ENCODE results near the gene U2AF1L4. TPM values are rescaled to one million over a fixed set of nuclear protein-coding genes. Genes with fewer than 3 reads are reported as not detected.

Gene U2AF1L4
- total and polyA plus RNA-seq, 7 donors, result 12.7 to 53.5 (median 18.2) TPM

DNA sequence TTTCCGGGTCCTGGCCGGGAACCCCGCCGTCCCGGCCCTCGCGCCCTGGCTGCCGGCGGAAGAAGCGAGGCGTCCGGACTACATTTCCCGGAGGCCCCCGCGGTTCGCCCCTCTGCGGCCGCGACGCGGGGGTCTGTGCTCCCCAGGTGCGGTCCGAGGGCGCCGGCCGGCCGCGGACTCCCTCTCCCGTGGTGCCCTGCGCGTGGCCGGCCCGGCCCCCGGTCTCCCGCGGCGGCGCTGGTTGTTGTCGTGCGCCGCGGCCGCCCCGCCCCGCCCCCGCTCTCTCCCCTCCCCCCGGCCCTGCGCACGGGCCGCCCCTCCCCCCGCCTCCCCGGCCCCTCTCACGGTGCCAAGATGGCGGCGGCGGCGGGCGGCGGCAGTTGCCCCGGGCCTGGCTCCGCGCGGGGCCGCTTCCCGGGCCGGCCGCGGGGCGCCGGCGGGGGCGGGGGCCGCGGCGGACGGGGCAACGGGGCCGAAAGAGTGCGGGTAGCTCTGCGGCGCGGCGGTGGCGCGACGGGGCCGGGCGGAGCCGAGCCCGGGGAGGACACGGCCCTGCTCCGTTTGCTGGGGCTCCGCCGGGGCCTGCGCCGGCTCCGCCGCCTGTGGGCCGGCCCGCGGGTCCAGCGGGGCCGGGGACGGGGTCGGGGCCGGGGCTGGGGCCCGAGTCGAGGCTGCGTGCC lies 27.4 kb downstream of the U2AF1L4 start, which contains the start of gene KMT2B:
Gene KMT2B (plus strand): TSS at position 339 of the 680 bp plus-strand sequence. CDS start 16 bp downstream, at position 355.
- peak; percentile 77 for DNase-seq
- peak in 2 of 4 donors; percentile 37 to 42 for TF ChIP-seq POLR2AphosphoS5 (IDR thresholded peaks at IDR 0.05)
- TF ChIP-seq, protein P1, sequence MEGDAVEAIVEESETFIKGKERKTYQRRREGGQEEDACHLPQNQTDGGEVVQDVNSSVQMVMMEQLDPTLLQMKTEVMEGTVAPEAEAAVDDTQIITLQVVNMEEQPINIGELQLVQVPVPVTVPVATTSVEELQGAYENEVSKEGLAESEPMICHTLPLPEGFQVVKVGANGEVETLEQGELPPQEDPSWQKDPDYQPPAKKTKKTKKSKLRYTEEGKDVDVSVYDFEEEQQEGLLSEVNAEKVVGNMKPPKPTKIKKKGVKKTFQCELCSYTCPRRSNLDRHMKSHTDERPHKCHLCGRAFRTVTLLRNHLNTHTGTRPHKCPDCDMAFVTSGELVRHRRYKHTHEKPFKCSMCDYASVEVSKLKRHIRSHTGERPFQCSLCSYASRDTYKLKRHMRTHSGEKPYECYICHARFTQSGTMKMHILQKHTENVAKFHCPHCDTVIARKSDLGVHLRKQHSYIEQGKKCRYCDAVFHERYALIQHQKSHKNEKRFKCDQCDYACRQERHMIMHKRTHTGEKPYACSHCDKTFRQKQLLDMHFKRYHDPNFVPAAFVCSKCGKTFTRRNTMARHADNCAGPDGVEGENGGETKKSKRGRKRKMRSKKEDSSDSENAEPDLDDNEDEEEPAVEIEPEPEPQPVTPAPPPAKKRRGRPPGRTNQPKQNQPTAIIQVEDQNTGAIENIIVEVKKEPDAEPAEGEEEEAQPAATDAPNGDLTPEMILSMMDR (IDR thresholded peaks at IDR 0.05), result no peak
- TF ChIP-seq POLR2A (IDR thresholded peaks at IDR 0.05), result no peak
- TF ChIP-seq EP300 (IDR thresholded peaks at IDR 0.05), result no peak
- intact Hi-C loops (cut with DNase I), result loop anchor here (1.0 to 5.0 kb wide), 6 partner anchors 15 to 213 kb away; partner anchors contain the start of genes HSPB6, RBM42 and TMEM147
- Histone ChIP-seq H3K27ac (peak within 1 kb of the TSS; percentile 90 to 97 (median 93)), H3K36me3 (peaks cover 7 to 34% (median 13%) of the 10 kb centered on the region in 4 donors), H3K9me3 (no peaks in the 10 kb centered on the region), H3K27me3 (no peaks in the 10 kb centered on the region), H3K4me3 (peak within 1 kb of the TSS; percentile 85 to 99 (median 94)), H3K4me1 (peaks cover 0 to 33% (median 28%) of the 10 kb centered on the region in 4 donors)
- WGBS, 2 donors, result 1% methylated on average over 108 of the region's 109 CpGs

DNA sequence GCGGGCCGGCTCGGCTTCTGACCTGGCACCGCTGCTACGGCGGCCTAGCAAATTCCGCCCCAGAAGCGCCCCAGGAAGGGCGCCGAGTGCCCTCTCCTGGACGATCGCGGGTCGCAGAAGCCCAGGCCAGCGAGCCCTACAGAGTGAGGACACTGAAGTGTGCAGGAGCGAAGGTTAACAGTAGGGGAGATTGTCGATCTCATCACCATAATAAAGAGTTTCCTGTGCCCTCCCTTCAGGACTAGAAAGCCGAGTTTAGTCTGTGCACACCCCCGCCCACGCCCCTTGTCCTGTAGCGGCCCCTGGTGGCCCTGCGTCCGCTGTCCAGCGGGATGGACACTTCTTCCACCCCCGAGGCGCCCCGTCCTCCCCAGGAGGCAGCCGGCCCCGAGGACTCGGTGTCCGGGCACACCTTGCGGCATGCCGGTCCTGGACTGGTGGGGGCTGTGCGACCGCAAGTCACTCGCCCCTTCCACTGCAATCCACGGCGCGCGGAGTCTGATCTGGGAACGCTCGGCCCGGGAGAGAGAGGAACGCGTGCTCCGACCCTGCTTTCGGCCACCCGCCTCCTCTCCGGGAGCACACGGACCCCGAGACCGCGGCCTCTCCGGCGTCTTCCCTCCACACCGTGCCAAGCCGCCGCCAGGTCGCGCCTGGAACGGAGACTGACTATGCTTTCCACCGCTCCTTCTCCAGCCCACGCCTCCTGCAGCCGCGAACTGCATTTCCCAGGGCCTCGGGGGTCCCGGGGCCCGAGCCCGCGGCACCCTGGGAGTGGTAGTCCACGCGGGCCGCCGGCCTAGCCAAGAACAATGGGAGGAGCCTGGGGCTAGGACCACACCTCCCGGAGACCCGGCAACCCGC lies 28.2 kb downstream of the U2AF1L4 start:
- WGBS, 2 donors, result 0 to 1% methylated on average over 77 of the region's 77 CpGs
- H3K4me3 ChIP-seq, result peak overlapping the region; percentile 76 to 99 (median 90)
- H3K27ac ChIP-seq, result peak overlapping the region; percentile 90 to 97 (median 93)
- peaks cover 0 to 33% (median 28%) of the 10 kb centered on the region in 4 donors for H3K4me1 ChIP-seq
- H3K9me3 ChIP-seq, result no peaks in the 10 kb centered on the region
- peak; percentile 98 for DNase-seq
- H3K27me3 ChIP-seq, result no peaks in the 10 kb centered on the region
- H3K36me3 ChIP-seq, result peaks cover 6 to 26% (median 7%) of the 10 kb centered on the region in 4 donors
- TF ChIP-seq POLR2AphosphoS5 (IDR thresholded peaks at IDR 0.05) (peak; percentile 15 to 67 (median 48)), EP300 (IDR thresholded peaks at IDR 0.05) (no peak)
- TF ChIP-seq, protein P1 (IDR thresholded peaks at IDR 0.05), result peak; percentile 92 to 97 (median 96)
- intact Hi-C loops (cut with DNase I), result loop anchor here (1.0 to 5.0 kb wide), 6 partner anchors 14 to 214 kb away; partner anchors contain the start of genes HSPB6, RBM42 and TMEM147

DNA sequence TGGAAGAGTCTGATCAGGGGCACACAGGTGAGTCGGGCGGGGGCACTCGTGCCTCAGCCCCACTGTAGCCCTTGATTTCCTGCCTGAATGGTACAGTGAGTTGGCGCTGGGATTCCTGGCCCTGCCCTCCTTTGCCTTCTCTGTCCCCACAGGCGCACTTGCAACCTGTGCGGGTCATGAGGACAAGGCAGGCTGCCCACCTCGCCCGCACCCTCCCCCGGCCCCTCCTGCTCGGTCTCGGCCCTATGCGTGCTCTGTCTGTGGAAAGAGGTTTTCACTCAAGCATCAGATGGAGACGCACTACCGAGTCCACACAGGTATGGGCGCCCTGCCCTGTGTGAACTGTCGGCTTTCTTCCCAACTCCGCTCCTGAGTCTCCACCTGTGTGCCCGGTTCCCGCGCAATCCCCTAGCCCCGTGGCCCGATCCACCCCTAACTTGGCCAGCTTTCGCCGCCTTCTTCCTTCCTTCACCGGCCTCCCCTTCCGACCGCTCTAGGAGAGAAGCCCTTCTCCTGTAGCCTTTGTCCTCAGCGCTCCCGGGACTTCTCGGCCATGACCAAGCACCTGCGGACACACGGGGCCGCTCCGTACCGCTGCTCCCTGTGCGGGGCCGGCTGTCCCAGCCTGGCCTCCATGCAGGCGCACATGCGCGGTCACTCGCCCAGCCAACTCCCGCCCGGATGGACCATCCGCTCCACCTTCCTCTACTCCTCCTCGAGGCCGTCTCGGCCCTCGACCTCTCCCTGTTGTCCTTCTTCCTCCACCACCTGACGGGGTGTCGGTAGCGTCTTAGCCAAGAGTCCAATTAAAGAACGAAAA lies 29.0 kb downstream of the U2AF1L4 start:
- peak overlapping the region; percentile 76 to 99 (median 90) for H3K4me3 ChIP-seq
- WGBS, 2 donors, result 1 to 3% methylated on average over 52 of the region's 52 CpGs
- peaks cover under 1 to 18% (median 3%) of the 10 kb centered on the region in 4 donors for H3K36me3 ChIP-seq
- TF ChIP-seq EP300 (IDR thresholded peaks at IDR 0.05) (no peak), POLR2A (IDR thresholded peaks at IDR 0.05) (no peak), POLR2AphosphoS5 (IDR thresholded peaks at IDR 0.05) (no peak)
- TF ChIP-seq, protein P1 (IDR thresholded peaks at IDR 0.05), result no peak
- no peaks in the 10 kb centered on the region for H3K27me3 ChIP-seq
- intact Hi-C loops (cut with DNase I), result loop anchor here (1.0 to 5.0 kb wide), 3 partner anchors 13 to 89 kb away; partner anchors contain the start of gene RBM42
- peaks cover 0 to 33% (median 28%) of the 10 kb centered on the region in 4 donors for H3K4me1 ChIP-seq
- peak; percentile 83 for DNase-seq
- no peaks in the 10 kb centered on the region for H3K9me3 ChIP-seq
- H3K27ac ChIP-seq, result peak overlapping the region; percentile 90 to 97 (median 93)

DNA sequence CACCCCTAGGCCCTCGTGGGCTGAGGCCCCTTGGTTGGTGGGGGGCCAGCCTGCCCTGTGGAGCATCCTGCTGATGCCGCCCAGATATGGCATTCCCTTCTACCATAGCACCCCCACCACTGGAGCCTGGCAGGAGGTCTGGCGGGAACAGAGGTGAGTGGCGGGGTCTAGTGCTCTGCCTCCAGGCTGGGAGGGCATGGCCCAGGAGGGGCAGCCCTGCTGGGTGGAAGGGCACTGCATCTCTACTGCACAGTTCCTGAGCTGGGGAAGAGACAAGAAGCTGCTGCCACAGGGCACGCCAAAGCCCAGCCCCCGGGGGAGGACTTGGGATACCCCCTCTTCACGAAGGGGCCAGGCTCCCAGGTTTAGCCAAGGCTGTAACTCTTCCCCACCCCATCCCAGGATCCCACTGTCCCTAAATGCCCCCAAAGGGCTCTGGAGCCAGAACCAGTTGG lies 29.8 kb downstream of the U2AF1L4 start:
- H3K4me1 ChIP-seq, result peaks cover 0 to 33% (median 28%) of the 10 kb centered on the region in 4 donors
- peaks cover 0 to 10% (median under 1%) of the 10 kb centered on the region in 4 donors for H3K36me3 ChIP-seq
- intact Hi-C loops (cut with DNase I), result loop anchor here (5.0 kb wide), 1 partner anchor 88 kb away; the partner anchor contains the start of gene RBM42
- H3K4me3 ChIP-seq, result no peak overlapping the region
- TF ChIP-seq, protein P1 (IDR thresholded peaks at IDR 0.05), result no peak
- TF ChIP-seq EP300 (IDR thresholded peaks at IDR 0.05), result no peak
- TF ChIP-seq POLR2AphosphoS5 (IDR thresholded peaks at IDR 0.05), result no peak
- no peak for TF ChIP-seq POLR2A (IDR thresholded peaks at IDR 0.05)
- WGBS, 2 donors, result 79 to 81% methylated on average over 7 of the region's 7 CpGs
- no peaks in the 10 kb centered on the region for H3K27me3 ChIP-seq
- no peaks in the 10 kb centered on the region for H3K9me3 ChIP-seq
- DNase-seq, result no peak
- H3K27ac ChIP-seq, result peak overlapping the region; percentile 90 to 97 (median 93)

Measured in sigmoid colon (tissue), 7 donors.